HG02885 (cell line): ENCODE data around the gene ELANE.

ENCODE experiments used
- ATAC-seq: cut with Tn5 transposase; IDR thresholded peaks from one replicate; pipeline ENCODE4 v1.9.1; 2021; ENCODE audit warnings: mild to moderate bottlenecking; ENCODE audit not compliant: unreplicated experiment, poor library complexity

ELANE gene

GRCh38 chr19:858868-859843, 7.1 kb downstream of the ELANE start, which contains the start of gene CFD:
Gene CFD (plus strand): TSS chr19:859664. CDS start chr19:859690, 26 bp downstream.
- no peak for ATAC-seq

GRCh38 chr19:861141-861755, 9.1 kb downstream of the ELANE start:
- no peak for ATAC-seq

- no peak for ATAC-seq
Measured at GRCh38 chr19:861756-862580, 9.9 kb downstream of the ELANE start.

GRCh38 chr19:862581-863314, 10.6 kb downstream of the ELANE start:
- ATAC-seq, result no peak

- no peak for ATAC-seq
Measured at GRCh38 chr19:863315-863620, 11.2 kb downstream of the ELANE start.

GRCh38 chr19:866769-867300, 14.7 kb downstream of the ELANE start:
- no peak for ATAC-seq

GRCh38 chr19:867301-867793, 15.2 kb downstream of the ELANE start:
- no peak for ATAC-seq

GRCh38 chr19:867855-868457, 15.9 kb downstream of the ELANE start:
- no peak for ATAC-seq

- no peak for ATAC-seq
Measured at GRCh38 chr19:868458-869244, 16.5 kb downstream of the ELANE start.

GRCh38 chr19:869245-870177, 17.4 kb downstream of the ELANE start:
- ATAC-seq, result no peak

- no peak for ATAC-seq
Measured at GRCh38 chr19:870314-870713, 18.2 kb downstream of the ELANE start.

- ATAC-seq, result no peak
Measured at GRCh38 chr19:870963-871401, 18.9 kb downstream of the ELANE start.

GRCh38 chr19:871446-872265, 19.6 kb downstream of the ELANE start:
- no peak for ATAC-seq

GRCh38 chr19:872266-872951, 20.3 kb downstream of the ELANE start:
- ATAC-seq, result peak; percentile 66

GRCh38 chr19:873084-873483, 21.0 kb downstream of the ELANE start:
- ATAC-seq, result peak; percentile 53

GRCh38 chr19:873561-874041, 21.5 kb downstream of the ELANE start:
- ATAC-seq, result no peak
